ENCODE data around the gene DNAH10.

DNAH10 gene

DNA sequence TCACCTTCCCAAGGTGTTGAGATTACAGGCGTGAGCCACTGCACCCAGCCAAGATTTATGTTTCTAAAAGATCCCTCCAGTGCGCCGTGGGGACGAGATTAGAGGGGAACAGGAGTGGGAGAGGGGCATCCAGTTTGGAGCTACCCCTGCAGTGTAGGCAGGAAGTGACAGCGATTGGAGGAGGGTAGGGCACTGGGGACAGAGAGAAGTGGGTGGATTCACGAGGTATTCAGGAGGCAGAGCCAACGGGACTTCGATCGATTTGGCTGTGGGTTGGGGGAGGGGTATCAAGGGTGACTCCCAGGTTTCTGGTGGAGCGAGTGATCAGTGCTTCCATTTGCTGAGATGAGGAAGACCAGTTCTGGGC lies 128.4 kb downstream of the DNAH10 start:
- H3K36me3 ChIP-seq: no peaks in the 10 kb centered on the region
- TF ChIP-seq, protein P1, sequence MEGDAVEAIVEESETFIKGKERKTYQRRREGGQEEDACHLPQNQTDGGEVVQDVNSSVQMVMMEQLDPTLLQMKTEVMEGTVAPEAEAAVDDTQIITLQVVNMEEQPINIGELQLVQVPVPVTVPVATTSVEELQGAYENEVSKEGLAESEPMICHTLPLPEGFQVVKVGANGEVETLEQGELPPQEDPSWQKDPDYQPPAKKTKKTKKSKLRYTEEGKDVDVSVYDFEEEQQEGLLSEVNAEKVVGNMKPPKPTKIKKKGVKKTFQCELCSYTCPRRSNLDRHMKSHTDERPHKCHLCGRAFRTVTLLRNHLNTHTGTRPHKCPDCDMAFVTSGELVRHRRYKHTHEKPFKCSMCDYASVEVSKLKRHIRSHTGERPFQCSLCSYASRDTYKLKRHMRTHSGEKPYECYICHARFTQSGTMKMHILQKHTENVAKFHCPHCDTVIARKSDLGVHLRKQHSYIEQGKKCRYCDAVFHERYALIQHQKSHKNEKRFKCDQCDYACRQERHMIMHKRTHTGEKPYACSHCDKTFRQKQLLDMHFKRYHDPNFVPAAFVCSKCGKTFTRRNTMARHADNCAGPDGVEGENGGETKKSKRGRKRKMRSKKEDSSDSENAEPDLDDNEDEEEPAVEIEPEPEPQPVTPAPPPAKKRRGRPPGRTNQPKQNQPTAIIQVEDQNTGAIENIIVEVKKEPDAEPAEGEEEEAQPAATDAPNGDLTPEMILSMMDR (IDR thresholded peaks at IDR 0.05): no peak
- no peak for DNase-seq
- no peak overlapping the region for H3K4me3 ChIP-seq
- no peaks in the 10 kb centered on the region for H3K9me3 ChIP-seq
- H3K27me3 ChIP-seq: peaks cover 0 to 52% of the 10 kb centered on the region in 2 donors
- no peaks in the 10 kb centered on the region for H3K4me1 ChIP-seq
- intact Hi-C loops (cut with DNase I; ENCODE audit: low total_unique reads): no loop called here
- H3K27ac ChIP-seq: no peak overlapping the region

DNA sequence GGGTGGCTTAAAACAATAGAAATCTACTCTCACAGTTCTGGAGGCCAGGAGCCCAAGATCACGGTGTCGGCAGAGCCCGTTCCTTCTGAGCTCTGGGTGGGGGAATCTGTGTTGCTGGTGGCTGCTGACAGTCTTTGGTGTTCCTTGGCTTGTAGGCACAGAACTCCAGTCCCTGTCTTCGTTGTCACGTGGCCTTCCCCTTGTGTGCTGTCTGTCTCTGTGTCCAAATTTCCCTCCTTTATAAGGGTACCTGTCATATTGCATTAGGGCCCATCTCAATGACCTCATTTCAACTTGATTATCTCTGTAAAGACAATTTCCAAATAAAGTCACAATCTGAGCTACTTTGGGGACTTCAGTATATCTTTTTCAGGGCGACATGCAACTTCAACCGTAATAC lies 128.9 kb downstream of the DNAH10 start:
- no peak overlapping the region for H3K27ac ChIP-seq
- TF ChIP-seq, protein P1 (IDR thresholded peaks at IDR 0.05): no peak
- no peak for DNase-seq
- intact Hi-C loops (cut with DNase I; ENCODE audit: low total_unique reads): no loop called here
- no peaks in the 10 kb centered on the region for H3K4me1 ChIP-seq
- H3K4me3 ChIP-seq: no peak overlapping the region
- H3K9me3 ChIP-seq: no peaks in the 10 kb centered on the region
- H3K36me3 ChIP-seq: no peaks in the 10 kb centered on the region
- H3K27me3 ChIP-seq: peaks cover 0 to 51% of the 10 kb centered on the region in 2 donors

DNA sequence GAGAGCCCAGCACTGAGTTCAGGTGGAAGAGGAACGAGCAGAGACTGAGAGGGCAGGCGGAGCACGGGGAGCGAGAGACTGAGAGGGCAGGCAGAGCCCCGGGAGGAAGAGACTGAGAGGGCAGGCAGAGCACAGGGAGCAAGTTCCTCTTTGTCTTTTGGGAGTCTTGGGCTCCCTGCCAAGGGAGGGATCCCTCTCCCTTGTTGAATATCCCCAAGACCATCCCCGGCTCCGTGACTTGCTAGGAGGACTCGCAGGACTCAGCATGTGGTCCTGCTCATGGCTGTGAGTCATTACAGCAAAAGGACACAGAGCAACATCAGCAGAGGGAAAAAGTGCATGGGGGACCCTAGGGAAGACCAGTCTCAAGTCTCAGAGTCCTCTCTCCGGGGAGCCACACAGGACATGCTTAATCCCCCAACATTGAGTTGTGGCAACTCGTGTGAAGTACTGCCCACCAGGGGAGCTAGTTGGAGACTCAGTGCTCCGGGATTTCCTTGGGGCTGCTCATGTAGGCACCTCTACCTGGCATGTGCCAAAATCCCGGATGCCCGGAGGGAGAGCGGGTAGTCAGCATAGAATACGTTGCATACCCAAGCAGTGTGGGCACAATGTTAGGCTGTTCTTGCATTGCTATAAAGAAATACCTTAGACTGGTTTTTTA lies 129.5 kb downstream of the DNAH10 start:
- Histone ChIP-seq H3K27me3 (peaks cover 0 to 44% of the 10 kb centered on the region in 2 donors), H3K4me3 (no peak overlapping the region), H3K36me3 (no peaks in the 10 kb centered on the region), H3K9me3 (no peaks in the 10 kb centered on the region), H3K4me1 (no peaks in the 10 kb centered on the region), H3K27ac (no peak overlapping the region)
- no peak for DNase-seq
- TF ChIP-seq, protein P1 (IDR thresholded peaks at IDR 0.05): no peak
- intact Hi-C loops (cut with DNase I; ENCODE audit: low total_unique reads): no loop called here

DNA sequence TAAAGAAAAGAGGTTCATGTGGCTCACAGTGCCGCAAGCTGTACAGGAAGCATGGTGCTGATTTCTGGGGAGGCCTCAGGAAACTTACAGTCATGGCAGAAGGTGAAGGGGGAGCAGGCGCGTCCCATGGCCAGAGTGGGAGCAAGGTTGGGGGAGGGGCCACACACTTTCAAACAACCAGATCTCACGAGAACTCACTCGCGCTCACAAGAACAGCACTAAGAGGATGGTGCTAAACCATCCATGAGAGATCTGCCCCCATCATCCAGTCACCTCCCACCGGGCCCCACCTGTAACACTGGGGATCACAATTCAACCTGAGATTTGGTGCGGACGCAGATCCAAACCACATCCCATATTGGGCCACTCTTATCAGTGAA lies 130.1 kb downstream of the DNAH10 start:
- Histone ChIP-seq H3K27me3 (peaks cover 0 to 39% of the 10 kb centered on the region in 2 donors), H3K36me3 (no peaks in the 10 kb centered on the region), H3K9me3 (no peaks in the 10 kb centered on the region), H3K4me1 (no peaks in the 10 kb centered on the region), H3K27ac (no peak overlapping the region), H3K4me3 (no peak overlapping the region)
- TF ChIP-seq, protein P1 (IDR thresholded peaks at IDR 0.05): no peak
- no peak for DNase-seq
- intact Hi-C loops (cut with DNase I; ENCODE audit: low total_unique reads): no loop called here

DNA sequence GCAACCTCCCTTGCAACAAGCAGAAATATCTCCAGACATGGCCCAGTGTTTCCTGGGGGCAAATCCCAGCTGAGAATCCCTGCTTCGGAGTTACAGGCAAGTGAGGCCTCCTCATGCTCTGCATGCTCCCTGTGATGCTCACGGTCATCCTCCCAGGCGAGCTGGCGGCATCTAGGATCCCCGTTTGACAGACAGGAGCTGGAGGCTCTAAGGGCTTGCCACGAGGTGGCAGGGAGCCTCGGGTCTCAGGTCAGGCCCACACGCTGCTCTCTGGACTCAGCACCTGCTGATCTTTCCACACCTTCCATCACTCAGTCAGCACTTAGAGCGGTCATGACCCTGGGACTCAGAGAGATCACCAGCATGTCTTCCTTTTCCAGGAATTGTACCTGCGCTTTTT lies 130.8 kb downstream of the DNAH10 start:
- intact Hi-C loops (cut with DNase I; ENCODE audit: low total_unique reads): no loop called here

More for the DNA sequence above, 130.8 kb downstream of the DNAH10 start:
- TF ChIP-seq, protein P1 (IDR thresholded peaks at IDR 0.05): no peak
- peaks cover 0 to 38% of the 10 kb centered on the region in 2 donors for H3K27me3 ChIP-seq
- H3K36me3 ChIP-seq: no peaks in the 10 kb centered on the region
- H3K9me3 ChIP-seq: no peaks in the 10 kb centered on the region
- no peak overlapping the region for H3K27ac ChIP-seq
- DNase-seq: no peak
- no peaks in the 10 kb centered on the region for H3K4me1 ChIP-seq
- H3K4me3 ChIP-seq: no peak overlapping the region
